Prostate gland (tissue), 2 donors: Measurements from ENCODE around the gene AP3B1. TPM values are rescaled to one million over a fixed set of nuclear protein-coding genes. Genes with fewer than 3 reads are reported as not detected.

Experiments used
- DNase-seq: peaks from one replicate; pipeline ENCODE4 v3.0.0-alpha.2; 2019; ENCODE audit warnings: low spot score
- H3K27ac ChIP-seq, 2 donors: fragments of 200-600 bp; sonication (generic); 2 replicates each; pipeline ENCODE4 v1.5.1; 2017 to 2019
- H3K27me3 ChIP-seq: fragments of 200-600 bp; sonication (generic); replicated peaks from 2 replicates; pipeline ENCODE4 v1.5.1; 2019; ENCODE audit not compliant: insufficient read depth
- H3K36me3 ChIP-seq, 2 donors: fragments of 200-600 bp; sonication (generic); 1 replicate in 1 of 2; 2 replicates in 1 of 2; pipeline versions ENCODE4 v1.5.1 to v1.8.1; 2017 to 2019
- H3K4me1 ChIP-seq: fragments of 200-600 bp; sonication (generic); replicated peaks from 2 replicates; pipeline ENCODE4 v1.5.1; 2019
- H3K4me3 ChIP-seq, 2 donors: fragments of 200-600 bp; sonication (generic); 2 replicates each; pipeline ENCODE4 v1.5.1; 2017 to 2019
- H3K9me3 ChIP-seq: fragments of 200-600 bp; sonication (generic); 2 replicates; pipeline ENCODE4 v1.5.1; 2017
- POLR2A ChIP-seq: fragments of 450-650 bp; IDR thresholded peaks from one replicate; pipeline ENCODE4 v1.6.1; 2016; ENCODE audit warnings: antibody characterized with exemption, mild to moderate bottlenecking
- POLR2AphosphoS5 ChIP-seq: sonication (generic); formaldehyde crosslinking; IDR thresholded peaks from one replicate; pipeline ENCODE4 v1.6.1; 2017; ENCODE audit warnings: antibody characterized with exemption
- WGBS: methylation state at CpG from one replicate; pipeline ENCODE4 v1.1.5; 2018; 5-methylcytosine and 5-hydroxymethylcytosine counted together
- intact Hi-C: fragments of 100-400 bp; cut with DNase I; formaldehyde crosslinking; loops from one replicate; pipeline ENCODE4 v1.14.2; 2022
- total RNA-seq, 2 donors: library from RNA; depleted of rRNA; stranded (reverse); fragments of >200 nt; gene quantifications; one replicate each; pipeline ENCODE4 v1.1.0, GENCODE V29; 2016
- TF ChIP-seq, protein P1 (sequence below), 4 experiments: fragments of 200-600 bp in 2 of 4; fragments of 450-650 bp in 2 of 4; sonication (generic) in 2 of 4; IDR thresholded peaks; 1 replicate in 3 of 4; 2 replicates in 1 of 4; pipeline ENCODE4 v1.5.1; 2016 to 2019; ENCODE audit warnings: antibody characterized with exemption in 4 of 4, mild to moderate bottlenecking in 2 of 4, moderate library complexity in 2 of 4

The AP3B1 gene
- total RNA-seq, 2 donors from 2014 or later, result 33.1 to 60.5 TPM

DNA sequence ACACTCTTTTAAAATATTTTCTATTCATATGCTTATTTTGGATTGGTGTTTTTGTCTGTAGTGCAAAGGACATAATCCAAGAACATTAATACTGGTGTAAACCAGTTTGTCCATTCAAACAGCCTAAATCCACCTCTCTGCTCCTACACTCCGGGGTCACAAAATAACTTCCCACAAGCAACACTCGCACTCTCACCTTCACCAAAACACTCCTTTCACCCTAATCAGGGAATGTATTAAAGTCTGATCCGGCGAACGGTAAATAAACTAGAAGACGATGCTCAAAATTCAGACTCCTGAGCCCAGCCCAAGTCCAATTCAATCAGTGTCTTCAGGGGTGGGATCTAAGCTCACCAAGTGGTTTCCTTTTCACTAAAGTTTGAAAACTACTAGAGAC lies 649 bp downstream of the AP3B1 start:
- no peaks in the 10 kb centered on the region for H3K36me3 ChIP-seq
- DNase-seq, result no peak
- H3K27me3 ChIP-seq, result no peaks in the 10 kb centered on the region
- TF ChIP-seq POLR2AphosphoS5 (no peak), POLR2A (no peak)
- TF ChIP-seq, protein P1, sequence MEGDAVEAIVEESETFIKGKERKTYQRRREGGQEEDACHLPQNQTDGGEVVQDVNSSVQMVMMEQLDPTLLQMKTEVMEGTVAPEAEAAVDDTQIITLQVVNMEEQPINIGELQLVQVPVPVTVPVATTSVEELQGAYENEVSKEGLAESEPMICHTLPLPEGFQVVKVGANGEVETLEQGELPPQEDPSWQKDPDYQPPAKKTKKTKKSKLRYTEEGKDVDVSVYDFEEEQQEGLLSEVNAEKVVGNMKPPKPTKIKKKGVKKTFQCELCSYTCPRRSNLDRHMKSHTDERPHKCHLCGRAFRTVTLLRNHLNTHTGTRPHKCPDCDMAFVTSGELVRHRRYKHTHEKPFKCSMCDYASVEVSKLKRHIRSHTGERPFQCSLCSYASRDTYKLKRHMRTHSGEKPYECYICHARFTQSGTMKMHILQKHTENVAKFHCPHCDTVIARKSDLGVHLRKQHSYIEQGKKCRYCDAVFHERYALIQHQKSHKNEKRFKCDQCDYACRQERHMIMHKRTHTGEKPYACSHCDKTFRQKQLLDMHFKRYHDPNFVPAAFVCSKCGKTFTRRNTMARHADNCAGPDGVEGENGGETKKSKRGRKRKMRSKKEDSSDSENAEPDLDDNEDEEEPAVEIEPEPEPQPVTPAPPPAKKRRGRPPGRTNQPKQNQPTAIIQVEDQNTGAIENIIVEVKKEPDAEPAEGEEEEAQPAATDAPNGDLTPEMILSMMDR (IDR thresholded peaks at IDR 0.05), result no peak
- intact Hi-C loops, result loop anchor here (1.0 kb wide), 1 partner anchor 66 kb away; the partner anchor contains the start of gene SCAMP1
- H3K4me1 ChIP-seq, result no peaks in the 10 kb centered on the region
- H3K9me3 ChIP-seq, result no peaks in the 10 kb centered on the region
- WGBS, result under 1% methylated on average over 6 of the region's 6 CpGs
- H3K27ac ChIP-seq, result peak overlapping the region; percentile 73 to 87
- H3K4me3 ChIP-seq, result peak overlapping the region; percentile 64 to 98

- Histone ChIP-seq H3K4me1 (no peaks in the 10 kb centered on the region), H3K4me3 (no peak overlapping the region), H3K27ac (no peak overlapping the region), H3K9me3 (no peaks in the 10 kb centered on the region), H3K27me3 (no peaks in the 10 kb centered on the region), H3K36me3 (no peaks in the 10 kb centered on the region)
- intact Hi-C loops, result no loop called here
- no peak for TF ChIP-seq POLR2AphosphoS5
- TF ChIP-seq POLR2A, result no peak
- TF ChIP-seq, protein P1 (IDR thresholded peaks at IDR 0.05), result no peak
- DNase-seq, result no peak
- WGBS, result 82% methylated on average over 2 of the region's 2 CpGs
Measured at GRCh38 chr5:78291687-78292086, 2.8 kb downstream of the AP3B1 start.

DNA sequence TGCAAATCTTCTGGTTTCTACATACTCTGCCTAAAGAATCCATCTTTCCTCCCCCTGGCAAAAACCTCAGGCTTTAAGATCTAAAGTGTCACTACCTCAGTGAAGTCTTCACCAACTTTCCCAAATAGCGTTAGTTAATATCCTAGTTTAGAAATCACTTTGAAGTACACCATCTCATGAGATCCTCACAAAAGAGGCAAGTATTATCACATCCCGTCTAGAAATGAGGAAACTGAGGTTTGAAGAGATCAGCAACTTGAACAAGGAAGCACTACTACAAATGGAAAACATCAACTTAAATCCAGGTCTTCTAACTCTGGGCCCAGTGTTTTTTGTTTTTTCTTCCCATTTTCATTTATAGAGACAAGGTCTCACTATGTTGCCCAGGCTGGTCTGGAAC lies 4.6 kb downstream of the AP3B1 start:
- Histone ChIP-seq H3K4me1 (no peaks in the 10 kb centered on the region), H3K27ac (no peak overlapping the region), H3K4me3 (no peak overlapping the region), H3K27me3 (no peaks in the 10 kb centered on the region), H3K36me3 (no peaks in the 10 kb centered on the region), H3K9me3 (no peaks in the 10 kb centered on the region)
- DNase-seq, result no peak
- intact Hi-C loops, result no loop called here
- 81% methylated on average over 2 of the region's 2 CpGs for WGBS
- TF ChIP-seq, protein P1 (IDR thresholded peaks at IDR 0.05), result no peak
- no peak for TF ChIP-seq POLR2AphosphoS5
- TF ChIP-seq POLR2A, result no peak

DNA sequence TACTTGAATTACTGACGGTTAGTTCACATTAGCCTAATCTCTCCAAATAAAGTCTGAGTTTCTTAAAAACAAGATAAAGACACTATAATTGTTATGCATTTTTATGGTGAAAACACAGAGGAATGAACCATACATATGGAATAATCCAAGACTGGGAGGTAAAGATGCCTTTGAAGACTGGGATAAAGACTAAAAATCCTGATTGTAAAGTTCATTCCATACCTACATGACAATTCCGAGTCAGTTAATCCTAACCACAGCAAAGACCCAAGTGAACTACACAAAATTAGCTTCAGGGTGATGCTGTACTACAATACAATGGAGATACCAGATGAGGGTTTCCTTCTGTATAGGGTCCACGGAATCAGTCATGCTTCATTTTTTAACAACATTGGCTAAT lies 6.3 kb downstream of the AP3B1 start:
- TF ChIP-seq POLR2A (no peak), POLR2AphosphoS5 (no peak)
- TF ChIP-seq, protein P1 (IDR thresholded peaks at IDR 0.05), result no peak
- H3K4me1 ChIP-seq, result no peaks in the 10 kb centered on the region
- H3K9me3 ChIP-seq, result no peaks in the 10 kb centered on the region
- no peaks in the 10 kb centered on the region for H3K27me3 ChIP-seq
- no peak overlapping the region for H3K27ac ChIP-seq
- H3K4me3 ChIP-seq, result no peak overlapping the region
- intact Hi-C loops, result no loop called here
- DNase-seq, result no peak
- WGBS, result 72% methylated on average over 3 of the region's 3 CpGs
- no peaks in the 10 kb centered on the region for H3K36me3 ChIP-seq

GRCh38 chr5:78287833-78288232 lies 6.7 kb downstream of the AP3B1 start:
- H3K4me1 ChIP-seq, result no peaks in the 10 kb centered on the region

More at GRCh38 chr5:78287833-78288232, 6.7 kb downstream of the AP3B1 start:
- Histone ChIP-seq H3K27me3 (no peaks in the 10 kb centered on the region), H3K36me3 (no peaks in the 10 kb centered on the region), H3K9me3 (no peaks in the 10 kb centered on the region), H3K4me3 (no peak overlapping the region), H3K27ac (no peak overlapping the region)
- intact Hi-C loops, result no loop called here
- no peak for DNase-seq
- WGBS, result 31% methylated on average over 2 of the region's 2 CpGs
- TF ChIP-seq POLR2AphosphoS5, result no peak
- TF ChIP-seq POLR2A, result no peak
- TF ChIP-seq, protein P1 (IDR thresholded peaks at IDR 0.05), result no peak
